Ammon's horn (tissue), 1 donor: ENCODE data around the gene PRM3.
A peak's percentile ranks its signal among the peaks of the same experiment; 100 is the strongest.

Experiments
- DNase-seq: peaks from one replicate; pipeline ENCODE4 v3.0.0-alpha.2; 2016; ENCODE audit warnings: low spot score

The PRM3 gene

DNA sequence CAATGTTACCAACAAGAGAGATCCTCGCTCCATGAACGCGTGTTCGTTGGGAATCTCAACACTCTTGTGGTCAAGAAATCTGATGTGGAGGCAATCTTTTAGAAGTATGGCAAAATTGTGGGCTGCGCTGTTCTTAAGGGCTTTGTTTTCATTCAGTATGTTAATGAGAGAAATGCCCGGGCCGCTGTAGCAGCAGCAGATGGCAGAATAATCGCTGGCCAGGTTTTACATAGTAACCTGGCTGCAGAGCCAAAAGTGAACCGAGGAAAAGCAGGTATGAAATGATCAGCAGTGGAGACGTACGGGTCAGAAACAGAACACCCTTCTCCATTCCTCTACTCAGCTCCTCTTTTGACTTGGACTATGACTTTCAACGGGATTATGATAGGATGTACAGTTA lies 30.8 kb downstream of the PRM3 start:
- DNase-seq, result no peak

DNA sequence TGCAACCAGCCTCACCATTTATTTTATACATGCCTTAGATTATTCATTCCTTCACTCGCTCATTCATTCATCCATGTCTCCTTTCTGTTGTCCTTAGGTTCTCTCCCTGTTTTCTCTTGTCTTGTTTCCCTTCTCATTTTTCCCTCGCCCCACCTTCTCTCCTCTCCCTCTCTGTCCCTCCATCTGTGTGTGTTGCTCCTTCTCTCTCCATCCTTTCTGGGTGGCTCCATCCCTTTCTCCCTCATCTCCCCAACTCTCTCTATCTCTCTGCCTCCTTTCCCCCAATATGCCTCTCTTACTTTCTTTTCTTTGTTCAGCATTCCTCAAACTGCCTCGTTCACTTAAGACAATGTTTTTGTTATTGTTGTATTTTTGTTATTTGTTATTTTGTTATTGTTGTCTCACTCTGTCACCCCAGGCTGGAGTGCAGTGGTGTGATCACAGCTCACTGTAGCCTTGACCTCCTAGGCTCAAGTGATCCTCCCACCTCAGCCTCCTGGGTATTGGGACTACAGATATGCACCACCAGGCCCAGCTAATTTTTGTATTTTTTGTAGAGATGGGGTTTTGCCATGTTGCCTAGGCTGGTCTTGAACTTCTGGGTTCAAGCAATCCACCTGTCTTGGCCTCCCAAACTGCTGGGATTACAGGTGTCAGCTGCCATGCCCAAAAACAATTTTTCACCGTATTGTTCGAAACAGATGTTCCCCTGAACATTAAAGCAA lies 31.8 kb downstream of the PRM3 start:
- DNase-seq, result no peak

DNA sequence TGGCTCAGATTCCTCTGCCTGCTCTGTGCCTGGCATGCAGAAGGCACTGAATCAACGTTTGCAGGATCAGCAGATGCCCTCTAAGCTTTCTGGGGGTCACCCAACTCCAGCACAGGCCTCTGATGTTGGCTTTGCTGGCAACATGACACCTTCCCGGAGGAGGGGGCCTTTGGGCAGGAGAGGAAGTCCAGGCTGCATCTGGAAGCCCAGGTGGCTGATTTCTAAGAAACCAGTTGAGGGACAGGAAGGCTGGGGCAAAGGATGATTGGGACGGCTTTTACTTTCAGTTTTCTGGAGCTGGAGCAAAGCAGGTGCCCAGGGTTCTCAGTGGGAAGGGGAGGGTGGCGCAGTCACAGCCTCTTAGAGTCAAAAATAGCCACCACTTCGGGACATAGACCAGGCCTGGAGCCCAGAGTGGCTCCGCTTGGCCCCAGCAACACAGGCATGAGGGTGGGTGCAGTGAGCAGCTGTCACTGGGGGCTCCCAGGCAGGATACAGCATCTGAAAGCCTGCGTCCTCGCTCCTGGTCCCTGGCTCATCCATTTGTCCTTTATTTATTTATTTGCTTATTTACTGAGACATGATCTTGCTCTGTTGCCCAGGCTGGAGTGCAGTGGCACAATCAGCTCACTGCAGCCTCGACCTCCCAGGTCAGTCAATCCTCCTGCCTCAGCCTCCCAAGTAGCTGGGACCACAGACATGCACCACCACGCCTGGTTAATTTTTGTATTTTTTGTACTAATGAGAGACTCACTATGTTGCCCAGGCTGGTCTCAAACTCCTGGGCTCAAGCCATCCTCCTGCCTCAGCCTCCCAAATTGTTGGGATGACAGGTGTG lies 32.6 kb downstream of the PRM3 start:
- DNase-seq, result no peak

DNA sequence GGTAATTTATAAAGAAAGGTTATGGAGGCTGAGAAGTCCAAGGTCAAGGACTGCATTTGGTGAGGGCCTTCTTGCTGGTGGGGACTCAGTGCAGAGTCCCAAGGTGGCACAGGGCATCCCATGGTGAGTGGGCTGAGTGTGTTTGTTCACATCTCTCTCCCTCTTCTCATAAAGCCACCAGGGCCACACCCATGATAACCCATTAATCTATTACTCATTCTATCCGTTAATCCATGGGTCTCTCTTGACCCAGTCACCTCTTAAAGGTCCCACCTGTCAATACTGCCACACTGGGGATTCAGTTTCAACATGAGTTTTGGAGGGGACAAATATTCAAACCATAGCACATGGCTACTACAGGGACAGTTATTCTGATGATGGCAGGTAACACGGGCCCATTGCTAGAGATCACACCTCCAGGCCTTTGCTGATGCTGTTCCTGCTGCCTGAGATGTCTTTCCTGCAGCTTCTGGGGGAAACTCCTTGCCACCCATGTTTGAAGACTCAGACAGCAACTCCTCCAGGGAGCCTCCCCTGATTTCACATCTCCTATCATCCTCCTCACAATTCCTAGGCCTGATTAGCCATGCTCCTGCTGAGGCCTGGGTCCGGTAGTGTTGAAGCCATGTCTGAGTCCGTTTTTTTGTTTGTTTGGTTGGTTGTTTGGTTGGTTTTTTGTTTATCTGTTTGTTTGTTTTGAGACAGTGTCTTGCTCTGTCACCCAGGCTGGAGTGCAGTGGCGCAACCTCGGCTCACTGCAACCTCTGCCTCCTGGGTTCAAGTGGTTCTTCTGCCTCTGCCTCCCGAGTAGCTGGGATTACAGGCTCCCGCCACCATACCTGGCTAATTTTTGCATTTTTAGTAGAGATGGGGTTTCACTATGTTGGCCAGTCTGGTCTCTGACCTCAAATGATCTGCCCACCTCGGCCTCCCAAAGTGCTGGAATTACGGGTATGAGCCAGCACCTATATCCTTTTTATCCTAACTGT lies 33.5 kb downstream of the PRM3 start:
- no peak for DNase-seq

DNA sequence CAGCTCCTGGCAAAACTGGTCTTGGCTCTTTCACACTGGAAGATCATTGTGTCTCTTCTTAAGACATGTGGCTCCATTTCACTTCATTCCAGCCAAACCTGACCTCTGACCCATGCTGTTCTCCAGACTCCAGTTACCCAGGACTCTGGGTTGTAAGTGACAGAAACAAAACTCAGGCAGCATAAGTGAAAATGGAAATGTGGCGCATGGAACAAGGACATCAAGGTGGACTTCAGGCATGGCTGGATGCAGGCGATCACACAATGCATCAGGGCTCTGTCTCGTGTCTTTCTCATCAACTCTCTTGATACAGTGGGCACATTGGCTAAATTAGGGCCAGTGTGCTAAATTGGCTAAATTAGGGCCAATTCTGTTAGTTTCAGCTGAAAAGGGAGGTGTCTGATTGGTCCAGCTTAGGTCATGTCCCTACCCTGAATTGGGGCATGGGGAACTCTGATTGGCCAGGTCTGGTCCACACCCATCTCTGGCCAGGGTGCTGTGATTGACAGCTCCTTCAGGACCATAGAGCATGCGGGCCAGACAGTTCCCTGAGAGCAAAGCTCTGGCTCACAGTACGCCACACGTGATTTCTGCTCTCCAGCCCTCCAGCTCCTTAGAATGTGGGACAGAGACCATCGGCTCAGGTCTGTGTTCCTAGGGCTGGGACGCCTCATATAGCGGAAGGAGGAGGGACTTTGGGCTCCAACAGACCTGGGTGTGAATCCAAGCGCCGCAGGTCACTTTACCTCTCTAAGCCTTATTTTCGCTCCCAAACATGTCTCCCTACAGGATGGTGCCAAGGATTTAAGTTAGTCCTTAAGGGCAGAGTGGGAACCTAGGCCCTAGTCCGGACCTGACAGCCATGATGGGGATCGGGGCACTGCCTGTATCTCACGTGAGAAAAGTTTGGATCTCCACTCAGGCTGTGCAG lies 34.9 kb downstream of the PRM3 start:
- DNase-seq, result no peak

DNA sequence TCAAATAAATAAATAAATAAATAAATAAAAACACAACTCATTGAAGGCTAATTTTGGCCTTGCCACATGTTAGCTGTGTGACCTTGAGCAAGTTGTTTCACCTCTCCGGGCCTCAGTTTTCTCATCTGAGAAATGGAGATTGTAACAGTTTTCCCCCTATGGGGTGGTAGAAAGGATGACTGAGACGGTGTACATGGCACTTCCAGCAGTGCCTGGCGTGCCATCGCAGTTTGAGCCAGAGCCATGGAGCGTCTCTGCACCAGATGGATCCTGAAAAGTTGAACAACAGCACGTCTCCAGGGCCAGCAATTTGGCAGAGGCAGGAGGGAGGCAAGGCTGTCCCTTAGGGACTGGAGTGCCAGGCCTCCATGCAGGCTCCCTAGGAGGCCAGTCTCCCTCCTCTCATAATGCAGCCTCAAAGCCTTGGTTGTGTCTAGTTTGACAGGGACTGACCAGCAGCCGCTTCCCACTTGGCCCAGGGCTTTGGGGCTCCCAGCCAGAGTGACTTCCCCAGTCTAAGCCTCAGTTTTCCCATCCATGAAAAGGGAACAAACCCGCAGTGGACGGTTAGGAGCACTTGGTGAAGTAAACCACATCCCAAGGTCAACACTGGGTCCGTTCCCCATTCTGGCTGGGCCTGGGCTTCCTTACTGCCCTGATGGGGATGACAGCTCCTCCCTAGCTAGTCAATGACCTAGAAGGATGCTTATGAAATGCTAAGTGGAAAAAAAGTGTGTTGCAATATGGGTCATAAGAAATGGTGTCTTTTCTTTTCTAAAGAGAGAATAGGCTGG lies 36.8 kb downstream of the PRM3 start:
- no peak for DNase-seq

DNA sequence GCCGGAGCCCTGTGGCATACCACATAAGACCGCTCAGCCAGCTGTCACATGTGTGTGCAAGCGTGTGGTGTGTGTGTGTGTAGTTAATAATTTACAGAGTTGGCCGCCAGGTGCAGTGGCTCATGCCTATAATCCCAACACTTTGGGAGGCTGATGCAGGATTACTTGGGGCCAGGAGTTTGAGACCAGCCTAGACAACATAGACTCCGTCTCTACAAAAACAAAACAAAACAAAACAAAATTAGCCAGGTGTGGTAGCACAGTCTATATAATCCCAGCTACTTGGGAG lies 37.8 kb downstream of the PRM3 start:
- no peak for DNase-seq

DNA sequence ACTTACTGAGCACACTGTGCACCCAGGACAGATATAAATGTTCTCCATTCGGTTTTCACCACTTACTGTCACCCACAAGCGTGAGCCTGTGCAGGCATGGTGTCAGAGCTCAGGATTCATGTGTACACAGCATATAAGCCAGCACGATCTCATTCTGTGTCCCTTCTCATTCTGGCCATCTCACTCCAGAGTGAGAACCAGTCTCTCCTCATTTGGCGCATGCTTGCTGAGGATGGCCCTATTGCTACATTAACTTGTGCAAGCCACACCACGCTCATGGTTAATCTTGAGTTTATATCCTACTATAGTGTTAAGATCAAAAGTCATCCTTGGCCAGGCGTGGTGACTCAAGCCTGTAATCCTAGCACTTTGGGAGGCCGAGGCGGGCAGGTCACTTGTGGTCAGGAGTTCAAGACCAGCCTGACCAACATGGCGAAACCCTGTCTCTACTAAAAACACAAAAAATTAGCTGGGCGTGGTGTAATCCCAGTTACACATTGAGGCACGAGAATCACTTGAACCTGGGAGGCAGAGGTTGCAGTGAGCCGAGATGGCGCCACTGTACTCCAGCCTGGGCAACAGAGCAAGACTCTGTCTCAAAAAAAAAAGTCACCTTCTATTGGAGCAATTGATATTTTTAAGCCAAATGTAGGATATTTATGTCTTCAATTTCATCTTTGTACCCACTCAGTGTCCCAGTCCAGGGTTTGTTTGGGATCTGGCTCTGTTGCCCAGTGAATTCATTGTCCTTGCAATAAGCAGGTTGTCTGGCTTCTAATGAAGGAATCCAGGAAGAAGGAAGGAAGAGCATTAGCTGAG lies 38.3 kb downstream of the PRM3 start:
- no peak for DNase-seq

DNA sequence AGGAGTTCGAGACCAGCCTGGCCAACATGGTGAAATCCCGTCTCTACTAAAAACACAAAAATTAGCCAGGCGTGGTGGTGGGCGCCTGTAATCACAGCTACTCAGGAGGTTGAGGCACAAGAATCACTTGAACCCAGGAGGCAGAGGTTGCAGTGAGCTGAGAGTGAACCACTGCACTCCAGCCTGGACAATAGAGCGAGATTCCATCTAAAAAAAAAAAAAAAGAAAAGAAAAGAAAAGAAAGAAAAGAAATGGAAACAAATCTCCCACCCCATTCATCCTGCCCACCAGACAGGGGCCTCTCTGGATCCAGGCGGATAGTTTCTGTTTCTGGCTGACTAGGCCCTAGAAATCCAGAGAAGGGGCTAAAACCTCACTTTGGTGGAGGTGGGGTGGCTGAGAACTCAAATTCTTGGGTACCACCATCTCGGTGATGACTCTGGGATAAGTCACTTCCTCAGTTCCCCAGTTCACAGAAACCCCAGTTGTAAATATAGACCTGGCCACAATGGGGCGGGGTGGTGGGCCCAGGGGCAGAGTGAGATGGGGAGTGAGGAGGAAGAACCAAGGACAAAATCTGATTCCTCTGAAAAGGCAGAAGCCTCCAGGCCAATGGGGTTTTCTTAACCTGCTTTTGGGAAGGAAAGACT lies 39.6 kb downstream of the PRM3 start:
- DNase-seq, result no peak

DNA sequence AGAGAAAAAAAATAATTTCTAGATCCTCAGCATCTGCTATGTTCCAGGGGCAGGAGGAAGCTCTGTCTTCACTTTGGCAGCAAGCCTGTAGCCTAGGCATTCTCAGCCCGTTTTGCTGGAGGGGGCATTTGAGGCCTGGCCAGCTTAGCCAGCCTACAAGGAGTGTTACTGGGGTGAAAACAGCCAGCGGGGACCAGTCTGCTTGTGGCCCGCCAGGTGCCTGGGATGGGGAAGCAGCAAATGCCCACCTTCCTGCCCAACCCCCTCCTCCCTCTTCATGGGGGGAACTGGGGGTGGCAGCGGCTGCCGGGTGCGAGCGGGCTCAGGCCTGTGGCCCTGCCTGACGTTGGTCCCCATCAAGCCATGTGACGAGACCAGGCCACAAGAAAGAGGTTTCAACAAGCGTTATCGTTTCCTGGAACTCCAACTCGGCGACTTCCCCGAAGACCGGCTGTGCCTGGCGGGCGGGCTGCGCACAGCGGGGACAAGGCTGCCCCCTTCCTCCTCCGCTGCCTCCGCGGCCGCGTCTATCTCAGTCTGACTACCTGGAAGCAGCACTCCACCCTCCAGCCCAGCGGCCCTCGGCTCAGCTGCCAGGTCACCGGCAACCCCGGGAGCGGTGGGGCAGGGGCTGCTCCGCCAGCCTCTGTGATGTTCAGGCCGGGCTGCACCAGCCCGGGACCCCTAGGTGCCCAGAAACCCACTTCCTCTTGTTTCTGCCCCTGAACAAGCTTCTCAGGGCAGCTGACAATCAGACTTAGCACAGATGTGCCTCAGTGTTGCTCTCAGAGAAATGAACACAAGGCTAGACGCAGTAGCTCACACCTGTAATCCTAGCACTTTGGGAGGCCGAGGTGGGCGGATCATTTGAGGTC lies 40.3 kb downstream of the PRM3 start:
- DNase-seq, result peak; percentile 35

DNA sequence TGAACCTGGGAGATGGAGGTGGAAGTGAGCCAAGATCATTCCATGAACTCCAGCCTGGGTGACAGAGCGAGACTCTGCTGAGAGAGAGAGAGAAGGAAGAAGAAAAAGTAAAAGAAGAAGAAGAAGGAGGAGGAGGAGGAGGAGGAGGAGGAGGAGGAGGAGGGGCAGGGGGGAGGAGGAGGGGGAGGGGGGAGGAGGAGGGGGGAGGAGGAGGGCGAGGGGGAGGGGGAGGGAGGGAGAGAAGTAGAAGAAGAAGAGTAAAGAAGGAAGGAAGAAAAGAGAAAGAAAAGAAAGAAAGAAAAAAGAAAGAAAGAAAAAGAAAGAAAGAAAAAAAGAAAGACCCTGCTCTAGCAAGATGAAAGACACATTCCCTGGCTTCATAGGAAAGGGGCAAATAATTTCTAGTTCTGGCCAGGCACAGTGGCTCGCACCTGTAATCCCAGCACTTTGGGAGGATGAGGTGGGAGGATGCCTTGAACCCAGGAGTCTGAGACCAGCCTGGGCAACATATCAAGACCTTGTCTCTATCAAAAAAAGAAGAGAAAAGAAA lies 41.1 kb downstream of the PRM3 start:
- no peak for DNase-seq

DNA sequence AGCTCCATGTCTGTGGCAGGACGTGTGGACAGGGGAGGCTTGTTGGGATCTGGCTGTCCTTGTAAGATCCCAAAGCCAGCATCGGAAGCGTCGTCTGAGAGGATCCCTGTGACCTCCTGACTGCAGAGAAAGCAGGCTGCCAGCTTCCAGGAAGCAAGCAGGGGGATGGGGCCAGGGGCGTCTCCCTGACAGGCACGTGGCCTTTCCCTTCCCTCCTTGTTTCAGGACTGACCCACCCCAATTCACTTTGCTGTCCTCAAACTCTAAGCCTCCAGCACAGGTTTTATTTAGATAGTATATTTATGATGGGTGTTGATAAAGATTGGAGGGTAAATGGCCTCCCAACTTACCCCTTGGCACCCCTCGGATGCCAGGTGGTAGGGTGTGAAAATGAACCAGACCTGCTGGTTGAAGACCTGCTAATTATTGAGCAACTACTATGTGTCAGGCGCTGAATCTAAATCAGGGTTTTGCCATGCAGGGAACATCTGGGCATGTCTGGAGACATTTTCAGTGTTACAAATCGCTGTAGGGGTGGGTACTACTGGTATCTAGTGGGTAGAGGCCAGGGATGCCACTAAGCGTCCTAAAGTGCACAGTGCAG lies 42.0 kb downstream of the PRM3 start:
- DNase-seq, result no peak

DNA sequence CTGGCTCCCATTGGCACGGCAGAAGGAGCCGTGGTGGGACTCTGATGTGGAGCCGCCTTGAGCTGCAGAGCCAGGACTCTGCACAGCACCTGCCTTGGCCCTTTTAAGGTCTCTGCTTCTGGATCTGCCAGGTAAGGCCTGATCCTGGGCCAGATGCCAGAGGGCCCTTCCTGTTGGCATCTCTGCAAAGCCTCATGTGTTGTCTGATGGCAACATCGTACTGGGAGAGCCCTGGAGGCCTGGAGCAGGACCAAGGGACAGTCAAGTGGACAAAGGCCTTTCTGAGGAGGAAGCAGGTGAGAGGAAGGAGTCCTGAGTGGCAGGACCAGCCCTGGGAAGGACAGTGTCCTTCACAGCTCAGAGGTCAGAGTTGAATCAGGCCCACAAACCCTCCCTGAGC lies 43.5 kb downstream of the PRM3 start:
- DNase-seq, result no peak

DNA sequence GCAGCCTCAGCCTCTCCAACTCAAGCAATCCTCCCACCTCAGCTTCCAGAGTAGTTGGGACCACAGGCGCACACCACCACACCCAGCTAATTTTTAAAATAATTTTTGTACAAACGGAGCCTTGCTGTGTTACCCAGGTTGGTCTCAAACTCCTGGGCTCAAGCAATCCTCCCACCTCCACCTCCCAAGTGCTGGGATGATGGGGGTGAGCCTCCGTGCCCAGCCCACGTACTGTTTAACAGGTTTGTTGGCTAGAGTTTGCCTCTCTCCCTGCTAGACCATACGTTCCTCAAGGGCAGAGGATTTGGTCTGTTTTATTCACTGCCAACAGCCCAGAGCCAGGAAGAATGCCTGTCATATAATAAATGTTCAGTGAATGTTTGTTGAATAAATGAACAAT lies 44.0 kb downstream of the PRM3 start:
- DNase-seq, result no peak

DNA sequence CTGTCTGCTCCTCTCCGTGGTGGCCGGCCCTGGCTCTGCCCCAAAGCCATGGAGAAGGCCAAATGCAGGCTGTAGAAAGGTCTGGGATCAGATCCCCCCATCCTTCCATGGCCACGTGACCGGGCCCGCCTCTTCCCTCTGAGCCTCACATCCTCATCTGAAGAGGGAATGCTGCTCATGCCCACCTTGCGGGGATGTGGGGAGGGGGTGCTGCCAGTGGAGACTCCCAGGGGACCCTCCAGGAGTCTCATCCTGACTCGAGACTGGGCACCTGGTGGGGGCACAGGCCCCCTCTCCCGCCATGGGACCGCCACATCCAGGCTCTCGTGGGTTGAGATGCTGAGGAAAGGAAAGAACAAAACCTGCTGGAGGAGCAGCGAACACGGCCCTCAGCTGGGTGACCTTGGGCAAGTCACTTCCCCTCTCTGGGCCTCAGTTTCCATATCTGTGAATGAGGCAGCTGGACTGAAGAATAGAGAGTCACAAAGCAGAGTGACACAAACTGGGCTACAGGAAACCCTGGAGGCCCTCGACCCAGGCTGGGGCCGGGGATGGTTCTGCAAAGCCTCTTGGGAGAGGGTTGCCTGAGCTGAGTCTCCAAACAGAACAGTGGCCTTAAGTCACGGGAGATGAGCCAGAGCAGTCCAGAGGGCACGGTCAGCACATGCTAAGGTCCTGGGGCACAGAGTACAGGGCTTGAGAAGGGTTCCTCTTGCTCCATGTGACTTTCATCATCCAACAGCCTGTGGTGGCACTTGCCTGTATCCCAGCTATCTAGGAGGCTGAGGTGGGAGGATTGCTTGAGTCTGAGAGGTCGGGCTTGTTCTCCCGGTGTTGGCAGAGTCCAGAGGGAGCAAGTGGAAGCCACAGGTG lies 47.5 kb downstream of the PRM3 start:
- DNase-seq, result no peak

DNA sequence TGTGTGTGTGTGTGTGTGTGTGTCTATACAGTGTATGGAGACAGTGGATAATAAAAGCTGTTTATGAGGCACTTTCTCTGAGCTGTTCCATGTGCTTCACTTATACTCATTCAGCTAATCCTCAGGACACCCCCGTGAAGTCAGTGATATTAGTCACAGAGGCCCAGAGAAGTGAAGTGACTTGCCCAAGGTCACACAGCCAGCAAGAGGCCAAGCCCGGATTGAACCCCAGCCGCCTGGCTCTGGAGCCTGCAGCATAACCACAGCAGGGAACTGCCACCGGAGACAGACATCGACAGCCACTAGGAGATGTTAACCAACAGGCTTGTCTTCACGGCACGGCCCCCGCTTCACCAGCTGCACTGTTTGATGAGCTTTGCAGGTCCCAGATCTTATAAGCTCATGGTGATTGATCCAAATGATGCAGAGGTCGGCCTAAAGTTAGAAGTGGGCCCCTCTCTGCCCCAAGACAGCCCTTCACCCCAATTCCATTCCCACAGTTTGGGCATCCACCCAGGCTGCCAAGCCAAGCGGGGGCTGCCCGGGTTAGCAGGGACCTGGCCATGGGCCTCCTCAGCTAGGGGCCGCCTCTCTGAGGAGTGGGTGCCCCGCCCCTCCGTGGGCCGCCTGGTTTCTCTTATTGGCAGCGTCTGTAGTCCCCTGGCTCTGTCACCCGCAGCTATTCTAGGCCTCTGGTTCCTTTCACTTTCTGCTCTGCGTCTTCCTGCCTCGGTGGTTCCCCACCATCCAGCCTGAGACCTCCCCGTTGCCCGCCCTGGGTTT lies 48.3 kb downstream of the PRM3 start:
- DNase-seq, result peak; percentile 57
